Measurements from ENCODE around the gene PWWP2A. TPM values are rescaled to one million over a fixed set of nuclear protein-coding genes. Genes with fewer than 3 reads are reported as not detected.
A peak's percentile ranks its signal among the peaks of the same experiment; 100 is the strongest.

PWWP2A gene
- 63.5 and 66.7 TPM in 2 replicates for total RNA-seq (2021)
- long read RNA-seq, transcript PWWP2A-201 (2 exons, 3,346 nt) = major isoform, 5 of 9 reads
- long read RNA-seq, partial matches to known transcripts = 1 of 9 reads
- long read RNA-seq, other reads (novel, unspliced or antisense) = 2 of 9 reads

GRCh38 chr5:160119142-160119904 lies at the start of gene PWWP2A:
Gene PWWP2A (minus strand): TSS chr5:160119450. CDS start chr5:160119388, 62 bp downstream.
- H3K79me1 ChIP-seq (ENCODE audit: insufficient read depth, low read depth, low read length, poor library complexity, severe bottlenecking) = no peaks in the 10 kb centered on the region
- Mint-ChIP-seq H3K36me3 (ENCODE audit: insufficient read depth in 1 of 3, low read depth in 3 of 3) (peaks cover 30 to 36% (median 31%) of the 10 kb centered on the region in 3 experiments), H3K4me1 (peaks cover 9 to 13% of the 10 kb centered on the region in 2 experiments), H3K27me3 (ENCODE audit: low read depth) (no peaks in the 10 kb centered on the region), H3K9me3 (no peaks in the 10 kb centered on the region; a peak in 2 of 5 replicates), H3K4me3 (peak within 1 kb of the TSS; percentile 90 to 97), H3K27ac (peak within 1 kb of the TSS; percentile 85 to 94 (median 92); a peak in 6 of 7 replicates)
- H3K9ac ChIP-seq (ENCODE audit: extremely low read depth, insufficient read length, low read length) = peak within 1 kb of the TSS; percentile 93
- H2AK5ac ChIP-seq (ENCODE audit: insufficient read length, low read length) = no peak within 1 kb of the TSS
- H2BK120ac ChIP-seq (ENCODE audit: low read depth, low read length, poor library complexity, severe bottlenecking) = no peak within 1 kb of the TSS
- no peak within 1 kb of the TSS for H2BK20ac ChIP-seq (ENCODE audit: low read depth, low read length, poor library complexity, severe bottlenecking)
- peak within 1 kb of the TSS; percentile 78 for H3K18ac ChIP-seq (ENCODE audit: insufficient read length, low read depth, low read length)
- no peak within 1 kb of the TSS for H3K4ac ChIP-seq (ENCODE audit: low read depth, low read length)
- H3K14ac ChIP-seq (ENCODE audit: insufficient read depth, low read length) = peak within 1 kb of the TSS; percentile 89
- no peak within 1 kb of the TSS for H4K8ac ChIP-seq (replicated peaks; ENCODE audit: insufficient read length, low read depth, low read length)
- no peak within 1 kb of the TSS for H2AFZ ChIP-seq (ENCODE audit: low read length)
- H2BK5ac ChIP-seq (ENCODE audit: insufficient read length, low read length) = no peak within 1 kb of the TSS
- no peak within 1 kb of the TSS for H2BK12ac ChIP-seq (ENCODE audit: insufficient read length, low read depth, low read length)
- no peak within 1 kb of the TSS for H3K56ac ChIP-seq (ENCODE audit: insufficient read length, low read depth, low read length)
- DNase-seq = peak; percentile 99
- H3K79me2 ChIP-seq (ENCODE audit: insufficient read depth, low read length) = peaks cover 6% of the 10 kb centered on the region; the same call in 1 of the 2 replicates
- no peaks in the 10 kb centered on the region for H3K27me3 ChIP-seq (ENCODE audit: insufficient read depth, low read length)
- no peak within 1 kb of the TSS for H3K23ac ChIP-seq (ENCODE audit: insufficient read length, low read depth, low read length)
- H3K23me2 ChIP-seq (ENCODE audit: insufficient read length, low read depth, low read length, poor library complexity, severe bottlenecking) = no peaks in the 10 kb centered on the region
- WGBS (ENCODE audit: extremely low coverage, insufficient read length, low lambda C conversion rate) = no CpG with 5 or more reads among the region's 55 CpGs
- H3K4me2 ChIP-seq (ENCODE audit: insufficient read depth, insufficient read length, low read length) = peak within 1 kb of the TSS; percentile 66
- no peaks in the 10 kb centered on the region for H3K9me3 ChIP-seq (ENCODE audit: control insufficient read depth, low read depth, low read length)
- H2BK15ac ChIP-seq (ENCODE audit: low read depth, low read length) = no peak within 1 kb of the TSS
- H4K91ac ChIP-seq (ENCODE audit: insufficient read length, low read depth, low read length) = no peak within 1 kb of the TSS
- H3K27ac ChIP-seq (ENCODE audit: insufficient read length, low read depth, low read length) = no peak within 1 kb of the TSS
- no peak within 1 kb of the TSS for H4K5ac ChIP-seq (ENCODE audit: insufficient read length, low read depth, low read length)
- peak; percentile 36; the same call in 1 of the 3 replicates for TF ChIP-seq CTCF (conservative IDR thresholded peaks at IDR 0.05)
- no peaks in the 10 kb centered on the region for H4K20me1 ChIP-seq (ENCODE audit: control insufficient read depth, insufficient read depth, insufficient read length)
- H3T11ph ChIP-seq (ENCODE audit: low read length) = no peak within 1 kb of the TSS
- H3K4me1 ChIP-seq (ENCODE audit: insufficient read depth, low read length) = no peaks in the 10 kb centered on the region
